ENCODE data around the gene CPEB3.
"Not testable (repeated sequence)": the region's sequence is repeated elsewhere in the genome, so short reads cannot be mapped to it uniquely, and the experiment has no call there.

CPEB3 gene
- total RNA-seq, result 2.0 to 15.4 (median 5.1) reads per million in 9 experiments

- no peaks in the 10 kb centered on the region for H3K9me3 Mint-ChIP-seq
- H3K36me3 Mint-ChIP-seq (ENCODE audit: insufficient read depth), result peaks cover 3% of the 10 kb centered on the region
- DNase-seq (peak; percentile 88 to 89 (median 89)), ATAC-seq (replicated peaks) (peak; percentile 95)
- peak within 1 kb of the TSS; percentile 91 to 92 for H3K27ac Mint-ChIP-seq
- peaks cover 21 to 31% of the 10 kb centered on the region in 2 donors for H3K4me1 Mint-ChIP-seq (ENCODE audit: low read depth in 2 of 2)
- peak within 1 kb of the TSS; percentile 92 to 94 for H3K4me3 Mint-ChIP-seq
- H3K27me3 Mint-ChIP-seq, result no peaks in the 10 kb centered on the region
Observed at GRCh38 chr10:92290837-92291615, at the start of gene CPEB3, which contains the start of gene MARCHF5. Gene CPEB3 (minus strand): TSS chr10:92291078. CDS start chr10:92240350, 50,728 bp downstream. Gene MARCHF5 (plus strand): TSS chr10:92291167. CDS start chr10:92291495, 328 bp downstream.

GRCh38 chr10:92329927-92330326 lies 39.0 kb upstream of the CPEB3 start:
- not testable (repeated sequence) for H3K4me3 Mint-ChIP-seq; H3K27me3 Mint-ChIP-seq; DNase-seq; H3K9me3 Mint-ChIP-seq; H3K36me3 Mint-ChIP-seq (ENCODE audit: insufficient read depth); ATAC-seq (replicated peaks)
- Mint-ChIP-seq H3K27ac (peak overlapping the region; percentile 7), H3K4me1 (ENCODE audit: low read depth in 2 of 2) (peaks cover 13 to 28% of the 10 kb centered on the region in 2 donors)

- Mint-ChIP-seq H3K27ac (peak overlapping the region in 1 of 2 donors; percentile 29), H3K4me3 (no peak overlapping the region), H3K9me3 (no peaks in the 10 kb centered on the region), H3K27me3 (no peaks in the 10 kb centered on the region), H3K4me1 (ENCODE audit: low read depth in 2 of 2) (peaks cover 13 to 37% of the 10 kb centered on the region in 2 donors), H3K36me3 (ENCODE audit: insufficient read depth) (peaks cover 9% of the 10 kb centered on the region)
- DNase-seq (no peak), ATAC-seq (replicated peaks) (no peak)
Observed at GRCh38 chr10:92328993-92329392, 38.1 kb upstream of the CPEB3 start.

GRCh38 chr10:92327445-92328433 lies 36.9 kb upstream of the CPEB3 start:
- Mint-ChIP-seq H3K9me3 (no peaks in the 10 kb centered on the region), H3K4me3 (no peak overlapping the region), H3K36me3 (ENCODE audit: insufficient read depth) (peaks cover 15% of the 10 kb centered on the region), H3K27ac (no peak overlapping the region), H3K4me1 (ENCODE audit: low read depth in 2 of 2) (peaks cover 21 to 49% of the 10 kb centered on the region in 2 donors), H3K27me3 (no peaks in the 10 kb centered on the region)
- DNase-seq (no peak), ATAC-seq (replicated peaks) (no peak)

GRCh38 chr10:92323079-92323478 lies 32.2 kb upstream of the CPEB3 start:
- peak overlapping the region in 1 of 2 donors; percentile 16 for H3K4me3 Mint-ChIP-seq
- peak overlapping the region; percentile 10 to 57 for H3K27ac Mint-ChIP-seq
- no peaks in the 10 kb centered on the region for H3K27me3 Mint-ChIP-seq
- H3K36me3 Mint-ChIP-seq (ENCODE audit: insufficient read depth), result peaks cover 38% of the 10 kb centered on the region
- ATAC-seq (replicated peaks) (peak; percentile 62), DNase-seq (no peak)
- H3K4me1 Mint-ChIP-seq (ENCODE audit: low read depth in 2 of 2), result peaks cover 21 to 35% of the 10 kb centered on the region in 2 donors
- H3K9me3 Mint-ChIP-seq, result no peaks in the 10 kb centered on the region

- Mint-ChIP-seq H3K27me3 (no peaks in the 10 kb centered on the region), H3K4me1 (ENCODE audit: low read depth in 2 of 2) (peaks cover 4 to 9% of the 10 kb centered on the region in 2 donors), H3K27ac (no peak overlapping the region), H3K36me3 (ENCODE audit: insufficient read depth) (peaks cover 48% of the 10 kb centered on the region), H3K9me3 (no peaks in the 10 kb centered on the region), H3K4me3 (no peak overlapping the region)
- DNase-seq (no peak), ATAC-seq (replicated peaks) (no peak)
Observed at GRCh38 chr10:92316610-92317009, 25.7 kb upstream of the CPEB3 start.

- Mint-ChIP-seq H3K4me1 (ENCODE audit: low read depth in 2 of 2) (peaks cover 9 to 15% of the 10 kb centered on the region in 2 donors), H3K36me3 (ENCODE audit: insufficient read depth) (peaks cover 43% of the 10 kb centered on the region), H3K27ac (no peak overlapping the region), H3K4me3 (no peak overlapping the region), H3K27me3 (no peaks in the 10 kb centered on the region), H3K9me3 (no peaks in the 10 kb centered on the region)
- ATAC-seq (replicated peaks) (no peak), DNase-seq (no peak)
Observed at GRCh38 chr10:92313750-92314149, 22.9 kb upstream of the CPEB3 start.

GRCh38 chr10:92309272-92309671 lies 18.4 kb upstream of the CPEB3 start:
- no peak overlapping the region for H3K4me3 Mint-ChIP-seq
- no peak for DNase-seq
- peaks cover 10 to 21% of the 10 kb centered on the region in 2 donors for H3K4me1 Mint-ChIP-seq (ENCODE audit: low read depth in 2 of 2)
- H3K36me3 Mint-ChIP-seq (ENCODE audit: insufficient read depth), result peaks cover 26% of the 10 kb centered on the region
- H3K27me3 Mint-ChIP-seq, result no peaks in the 10 kb centered on the region
- H3K9me3 Mint-ChIP-seq, result no peaks in the 10 kb centered on the region
- H3K27ac Mint-ChIP-seq, result no peak overlapping the region
- no peak for ATAC-seq (replicated peaks)

GRCh38 chr10:92305133-92306072 lies 14.5 kb upstream of the CPEB3 start:
- ATAC-seq (replicated peaks), result no peak
- Mint-ChIP-seq H3K27me3 (no peaks in the 10 kb centered on the region), H3K4me1 (ENCODE audit: low read depth in 2 of 2) (peaks cover 24 to 39% of the 10 kb centered on the region in 2 donors), H3K4me3 (no peak overlapping the region), H3K27ac (peak overlapping the region in 1 of 2 donors; percentile 74), H3K9me3 (no peaks in the 10 kb centered on the region), H3K36me3 (ENCODE audit: insufficient read depth) (peaks cover 19% of the 10 kb centered on the region)
- DNase-seq, result no peak

- no peak for DNase-seq
- H3K27me3 Mint-ChIP-seq, result no peaks in the 10 kb centered on the region
- peaks cover 22% of the 10 kb centered on the region for H3K36me3 Mint-ChIP-seq (ENCODE audit: insufficient read depth)
- no peak for ATAC-seq (replicated peaks)
- H3K27ac Mint-ChIP-seq, result no peak overlapping the region
- H3K4me1 Mint-ChIP-seq (ENCODE audit: low read depth in 2 of 2), result peaks cover 29 to 44% of the 10 kb centered on the region in 2 donors
- no peaks in the 10 kb centered on the region for H3K9me3 Mint-ChIP-seq
- no peak overlapping the region for H3K4me3 Mint-ChIP-seq
Observed at GRCh38 chr10:92304061-92304460, 13.2 kb upstream of the CPEB3 start.

- Mint-ChIP-seq H3K4me1 (ENCODE audit: low read depth in 2 of 2) (peaks cover 34 to 47% of the 10 kb centered on the region in 2 donors), H3K4me3 (peak overlapping the region in 1 of 2 donors; percentile 19), H3K27me3 (no peaks in the 10 kb centered on the region), H3K27ac (peak overlapping the region; percentile 6 to 55), H3K9me3 (no peaks in the 10 kb centered on the region), H3K36me3 (ENCODE audit: insufficient read depth) (peaks cover 22% of the 10 kb centered on the region)
- DNase-seq, result no peak
- ATAC-seq (replicated peaks), result no peak
Observed at GRCh38 chr10:92303096-92303495, 12.2 kb upstream of the CPEB3 start.

GRCh38 chr10:92298487-92298886 lies 7.6 kb upstream of the CPEB3 start:
- DNase-seq (no peak), ATAC-seq (replicated peaks) (no peak)
- Mint-ChIP-seq H3K4me3 (no peak overlapping the region), H3K27me3 (no peaks in the 10 kb centered on the region), H3K36me3 (ENCODE audit: insufficient read depth) (peaks cover 35% of the 10 kb centered on the region), H3K27ac (no peak overlapping the region), H3K4me1 (ENCODE audit: low read depth in 2 of 2) (peaks cover 36 to 52% of the 10 kb centered on the region in 2 donors), H3K9me3 (no peaks in the 10 kb centered on the region)
